Measurements from ENCODE around the gene EIF4E3.

DNA sequence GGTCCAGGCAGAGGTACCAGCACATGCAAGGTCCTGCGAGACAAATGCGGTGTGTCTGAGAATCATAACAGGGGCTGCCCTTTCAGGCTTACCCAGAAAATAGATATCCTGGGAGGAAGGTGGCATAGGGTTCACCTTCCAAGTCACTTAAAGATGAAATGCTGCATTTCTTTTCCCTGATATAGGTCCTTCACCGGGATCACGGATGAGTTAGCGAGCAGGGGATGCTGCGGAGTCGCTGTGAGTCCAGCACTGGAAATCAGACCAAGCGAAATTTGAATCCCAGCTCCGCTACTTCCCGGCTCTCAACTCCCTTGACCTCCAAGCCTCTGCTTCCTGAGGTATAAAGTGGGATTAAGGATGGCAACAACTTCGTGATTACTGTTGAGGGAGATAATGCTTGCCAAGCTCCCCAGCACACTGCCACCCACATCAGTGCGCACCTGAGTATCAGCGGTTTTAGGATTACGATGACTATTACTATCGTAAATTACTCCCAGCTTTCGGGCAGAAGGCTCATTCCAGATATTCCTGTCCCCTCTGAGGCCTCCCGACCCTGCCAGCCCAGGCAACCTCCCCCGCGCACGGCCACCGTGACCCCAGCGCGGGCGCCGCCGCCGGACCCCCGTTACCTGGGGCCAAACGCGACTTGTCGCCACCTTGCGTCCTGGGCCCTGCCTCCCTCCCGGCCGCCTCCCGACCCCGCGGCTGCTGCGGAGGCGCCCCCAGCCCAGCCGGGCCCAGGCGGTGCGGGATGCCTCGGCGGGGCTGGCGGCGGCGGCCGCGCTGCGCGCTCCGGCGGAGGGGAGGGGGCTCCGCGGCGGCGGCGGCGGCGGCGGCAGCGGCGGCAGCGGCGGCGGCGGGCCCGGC is 27.9 kb upstream of the EIF4E3 start:
- TF ChIP-seq, protein P1, sequence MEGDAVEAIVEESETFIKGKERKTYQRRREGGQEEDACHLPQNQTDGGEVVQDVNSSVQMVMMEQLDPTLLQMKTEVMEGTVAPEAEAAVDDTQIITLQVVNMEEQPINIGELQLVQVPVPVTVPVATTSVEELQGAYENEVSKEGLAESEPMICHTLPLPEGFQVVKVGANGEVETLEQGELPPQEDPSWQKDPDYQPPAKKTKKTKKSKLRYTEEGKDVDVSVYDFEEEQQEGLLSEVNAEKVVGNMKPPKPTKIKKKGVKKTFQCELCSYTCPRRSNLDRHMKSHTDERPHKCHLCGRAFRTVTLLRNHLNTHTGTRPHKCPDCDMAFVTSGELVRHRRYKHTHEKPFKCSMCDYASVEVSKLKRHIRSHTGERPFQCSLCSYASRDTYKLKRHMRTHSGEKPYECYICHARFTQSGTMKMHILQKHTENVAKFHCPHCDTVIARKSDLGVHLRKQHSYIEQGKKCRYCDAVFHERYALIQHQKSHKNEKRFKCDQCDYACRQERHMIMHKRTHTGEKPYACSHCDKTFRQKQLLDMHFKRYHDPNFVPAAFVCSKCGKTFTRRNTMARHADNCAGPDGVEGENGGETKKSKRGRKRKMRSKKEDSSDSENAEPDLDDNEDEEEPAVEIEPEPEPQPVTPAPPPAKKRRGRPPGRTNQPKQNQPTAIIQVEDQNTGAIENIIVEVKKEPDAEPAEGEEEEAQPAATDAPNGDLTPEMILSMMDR (IDR thresholded peaks at IDR 0.05): no peak
- TF ChIP-seq, protein P2, sequence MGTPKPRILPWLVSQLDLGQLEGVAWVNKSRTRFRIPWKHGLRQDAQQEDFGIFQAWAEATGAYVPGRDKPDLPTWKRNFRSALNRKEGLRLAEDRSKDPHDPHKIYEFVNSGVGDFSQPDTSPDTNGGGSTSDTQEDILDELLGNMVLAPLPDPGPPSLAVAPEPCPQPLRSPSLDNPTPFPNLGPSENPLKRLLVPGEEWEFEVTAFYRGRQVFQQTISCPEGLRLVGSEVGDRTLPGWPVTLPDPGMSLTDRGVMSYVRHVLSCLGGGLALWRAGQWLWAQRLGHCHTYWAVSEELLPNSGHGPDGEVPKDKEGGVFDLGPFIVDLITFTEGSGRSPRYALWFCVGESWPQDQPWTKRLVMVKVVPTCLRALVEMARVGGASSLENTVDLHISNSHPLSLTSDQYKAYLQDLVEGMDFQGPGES (IDR thresholded peaks at IDR 0.05; ENCODE audit: low read depth, low read length): no peak
- TF ChIP-seq, protein P3, sequence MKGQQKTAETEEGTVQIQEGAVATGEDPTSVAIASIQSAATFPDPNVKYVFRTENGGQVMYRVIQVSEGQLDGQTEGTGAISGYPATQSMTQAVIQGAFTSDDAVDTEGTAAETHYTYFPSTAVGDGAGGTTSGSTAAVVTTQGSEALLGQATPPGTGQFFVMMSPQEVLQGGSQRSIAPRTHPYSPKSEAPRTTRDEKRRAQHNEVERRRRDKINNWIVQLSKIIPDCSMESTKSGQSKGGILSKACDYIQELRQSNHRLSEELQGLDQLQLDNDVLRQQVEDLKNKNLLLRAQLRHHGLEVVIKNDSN (IDR thresholded peaks at IDR 0.05; ENCODE audit: borderline replicate concordance, low read depth): no peak
- TF ChIP-seq, protein P4, sequence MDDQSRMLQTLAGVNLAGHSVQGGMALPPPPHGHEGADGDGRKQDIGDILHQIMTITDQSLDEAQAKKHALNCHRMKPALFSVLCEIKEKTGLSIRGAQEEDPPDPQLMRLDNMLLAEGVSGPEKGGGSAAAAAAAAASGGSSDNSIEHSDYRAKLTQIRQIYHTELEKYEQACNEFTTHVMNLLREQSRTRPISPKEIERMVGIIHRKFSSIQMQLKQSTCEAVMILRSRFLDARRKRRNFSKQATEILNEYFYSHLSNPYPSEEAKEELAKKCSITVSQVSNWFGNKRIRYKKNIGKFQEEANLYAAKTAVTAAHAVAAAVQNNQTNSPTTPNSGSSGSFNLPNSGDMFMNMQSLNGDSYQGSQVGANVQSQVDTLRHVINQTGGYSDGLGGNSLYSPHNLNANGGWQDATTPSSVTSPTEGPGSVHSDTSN (IDR thresholded peaks at IDR 0.05): no peak
- TF ChIP-seq, protein P5, sequence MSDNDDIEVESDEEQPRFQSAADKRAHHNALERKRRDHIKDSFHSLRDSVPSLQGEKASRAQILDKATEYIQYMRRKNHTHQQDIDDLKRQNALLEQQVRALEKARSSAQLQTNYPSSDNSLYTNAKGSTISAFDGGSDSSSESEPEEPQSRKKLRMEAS (IDR thresholded peaks at IDR 0.05; ENCODE audit: low read depth): no peak
- TF ChIP-seq CHD2 (IDR thresholded peaks at IDR 0.05; ENCODE audit: low read length, partially characterized antibody) (no peak), EP300 (IDR thresholded peaks at IDR 0.05; ENCODE audit: borderline replicate concordance in 1 of 2, low read depth in 1 of 2, low read length in 1 of 2) (no peak), FOXM1 (IDR thresholded peaks at IDR 0.05; ENCODE audit: low read depth) (no peak), TAF1 (IDR thresholded peaks at IDR 0.05; ENCODE audit: borderline replicate concordance, low read depth, low read length) (no peak), RAD21 (IDR thresholded peaks at IDR 0.05; ENCODE audit: low read length) (no peak), SIN3A (IDR thresholded peaks at IDR 0.05; ENCODE audit: borderline replicate concordance, low read depth, low read length) (no peak), POLR2AphosphoS5 (IDR thresholded peaks at IDR 0.05; ENCODE audit: low read depth, low read length) (no peak)
- TF ChIP-seq, protein P6, sequence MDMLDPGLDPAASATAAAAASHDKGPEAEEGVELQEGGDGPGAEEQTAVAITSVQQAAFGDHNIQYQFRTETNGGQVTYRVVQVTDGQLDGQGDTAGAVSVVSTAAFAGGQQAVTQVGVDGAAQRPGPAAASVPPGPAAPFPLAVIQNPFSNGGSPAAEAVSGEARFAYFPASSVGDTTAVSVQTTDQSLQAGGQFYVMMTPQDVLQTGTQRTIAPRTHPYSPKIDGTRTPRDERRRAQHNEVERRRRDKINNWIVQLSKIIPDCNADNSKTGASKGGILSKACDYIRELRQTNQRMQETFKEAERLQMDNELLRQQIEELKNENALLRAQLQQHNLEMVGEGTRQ (IDR thresholded peaks at IDR 0.05; ENCODE audit: borderline replicate concordance, low read depth, low read length): no peak

Data from SK-N-SH (cell line).